ENCODE data around the gene SNX30. TPM values are rescaled to one million over a fixed set of nuclear protein-coding genes. Genes with fewer than 3 reads are reported as not detected.
A peak's percentile ranks its signal among the peaks of the same experiment; 100 is the strongest.

SNX30 gene
- total and polyA plus RNA-seq, 7 donors: 0.55 to 2.8 (median 1.6) TPM

DNA sequence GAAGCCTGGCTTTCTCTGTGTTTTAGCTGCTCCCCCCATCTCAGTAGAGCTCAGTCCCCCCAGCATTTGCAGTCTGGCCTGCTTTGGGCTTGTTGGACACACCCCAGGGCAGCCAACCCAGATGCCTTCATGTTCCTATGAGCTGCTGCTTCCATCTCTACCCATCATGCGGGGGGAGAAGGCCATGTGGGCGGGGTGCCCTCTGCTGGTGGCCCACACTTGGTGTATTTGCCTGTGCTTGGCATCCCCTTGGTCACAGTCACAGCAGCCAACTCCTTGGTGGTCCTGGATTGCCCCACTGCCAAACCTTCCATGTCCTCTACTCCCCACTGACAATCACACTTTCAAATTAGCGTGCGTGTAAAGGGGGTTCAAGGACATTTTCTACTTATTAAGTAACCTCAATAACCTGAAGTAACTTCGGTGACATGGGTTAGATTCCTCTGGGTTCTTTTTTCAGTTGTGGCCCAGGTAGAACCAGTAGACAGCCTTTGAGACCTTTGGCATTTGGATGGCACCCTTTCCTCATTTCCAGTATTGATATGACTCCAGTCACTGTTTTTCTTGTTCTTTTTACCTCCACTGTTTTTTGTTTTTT lies 42.8 kb downstream of the SNX30 start:
- no peak overlapping the region for H3K27ac ChIP-seq
- no peaks in the 10 kb centered on the region for H3K9me3 ChIP-seq
- H3K27me3 ChIP-seq (ENCODE audit: insufficient read depth in 3 of 3, low read length in 2 of 3): no peaks in the 10 kb centered on the region
- no peak overlapping the region for H3K4me3 ChIP-seq
- peaks cover 18% of the 10 kb centered on the region for H3K4me1 ChIP-seq
- TF ChIP-seq, protein P1, sequence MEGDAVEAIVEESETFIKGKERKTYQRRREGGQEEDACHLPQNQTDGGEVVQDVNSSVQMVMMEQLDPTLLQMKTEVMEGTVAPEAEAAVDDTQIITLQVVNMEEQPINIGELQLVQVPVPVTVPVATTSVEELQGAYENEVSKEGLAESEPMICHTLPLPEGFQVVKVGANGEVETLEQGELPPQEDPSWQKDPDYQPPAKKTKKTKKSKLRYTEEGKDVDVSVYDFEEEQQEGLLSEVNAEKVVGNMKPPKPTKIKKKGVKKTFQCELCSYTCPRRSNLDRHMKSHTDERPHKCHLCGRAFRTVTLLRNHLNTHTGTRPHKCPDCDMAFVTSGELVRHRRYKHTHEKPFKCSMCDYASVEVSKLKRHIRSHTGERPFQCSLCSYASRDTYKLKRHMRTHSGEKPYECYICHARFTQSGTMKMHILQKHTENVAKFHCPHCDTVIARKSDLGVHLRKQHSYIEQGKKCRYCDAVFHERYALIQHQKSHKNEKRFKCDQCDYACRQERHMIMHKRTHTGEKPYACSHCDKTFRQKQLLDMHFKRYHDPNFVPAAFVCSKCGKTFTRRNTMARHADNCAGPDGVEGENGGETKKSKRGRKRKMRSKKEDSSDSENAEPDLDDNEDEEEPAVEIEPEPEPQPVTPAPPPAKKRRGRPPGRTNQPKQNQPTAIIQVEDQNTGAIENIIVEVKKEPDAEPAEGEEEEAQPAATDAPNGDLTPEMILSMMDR (IDR thresholded peaks at IDR 0.05): peak; percentile 69
- WGBS, 3 donors: 64 to 66% (median 66%) methylated on average over 5 of the region's 5 CpGs
- DNase-seq (peak; percentile 66 to 85), ATAC-seq (peak; percentile 85 to 97 (median 94))
- H3K36me3 ChIP-seq (ENCODE audit: insufficient read depth in 1 of 2, low read depth in 1 of 2): no peaks in the 10 kb centered on the region
- intact Hi-C loops (cut with DNase I): loop anchor here (5.0 to 10.0 kb wide), 2 partner anchors 41 to 79 kb away; partner anchors contain the start of genes INIP (in 1 of the 2) and SNX30 (in 1 of the 2)

DNA sequence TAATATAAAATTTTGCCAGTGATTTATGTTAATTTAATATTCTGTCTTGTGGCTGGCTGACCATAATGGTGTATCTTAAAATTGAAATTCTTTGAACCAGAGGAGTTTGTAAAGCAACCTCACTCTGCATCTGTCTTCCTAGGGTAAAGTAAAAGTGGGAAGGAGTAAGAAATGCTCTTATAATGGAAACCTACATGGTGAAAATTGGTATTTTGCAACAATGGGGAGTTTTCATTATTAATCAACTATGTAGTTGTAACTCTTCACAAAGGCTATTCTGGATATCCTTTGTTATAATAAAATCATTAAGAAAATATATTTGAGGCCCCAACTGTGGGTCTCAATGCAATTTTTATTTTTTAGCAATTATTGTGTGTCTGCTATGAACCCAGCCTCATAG lies 44.2 kb downstream of the SNX30 start:
- intact Hi-C loops (cut with DNase I): loop anchor here (5.0 to 10.0 kb wide), 2 partner anchors 42 to 80 kb away; partner anchors contain the start of genes INIP (in 1 of the 2) and SNX30 (in 1 of the 2)
- Histone ChIP-seq H3K27ac (no peak overlapping the region), H3K36me3 (ENCODE audit: insufficient read depth in 1 of 2, low read depth in 1 of 2) (no peaks in the 10 kb centered on the region), H3K9me3 (no peaks in the 10 kb centered on the region), H3K4me1 (peaks cover 14% of the 10 kb centered on the region), H3K4me3 (no peak overlapping the region), H3K27me3 (ENCODE audit: insufficient read depth in 3 of 3, low read length in 2 of 3) (no peaks in the 10 kb centered on the region)
- ATAC-seq: no peak
- TF ChIP-seq, protein P1 (IDR thresholded peaks at IDR 0.05): no peak
- no peak for DNase-seq

DNA sequence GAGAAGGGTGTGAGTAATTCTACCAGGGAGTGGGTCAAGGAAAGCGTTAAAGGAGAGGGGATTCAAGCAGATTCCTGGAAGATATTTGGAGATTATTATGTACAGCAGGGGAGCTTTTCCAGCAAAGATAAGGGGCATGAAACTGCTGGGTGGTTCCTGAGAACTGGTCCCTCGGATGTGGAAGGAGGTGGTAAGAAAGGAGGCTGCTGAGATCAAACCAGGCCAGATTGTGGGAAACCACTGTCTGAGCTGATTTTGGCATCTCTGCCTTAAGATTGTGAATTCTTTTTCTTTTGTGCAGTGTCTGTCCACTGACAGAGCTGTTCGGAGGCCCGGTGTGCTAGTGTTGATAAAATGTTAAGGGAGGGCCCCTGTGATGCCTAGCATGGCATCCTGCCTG lies 45.4 kb downstream of the SNX30 start:
- TF ChIP-seq, protein P1 (IDR thresholded peaks at IDR 0.05): no peak
- no peak for ATAC-seq

DNA sequence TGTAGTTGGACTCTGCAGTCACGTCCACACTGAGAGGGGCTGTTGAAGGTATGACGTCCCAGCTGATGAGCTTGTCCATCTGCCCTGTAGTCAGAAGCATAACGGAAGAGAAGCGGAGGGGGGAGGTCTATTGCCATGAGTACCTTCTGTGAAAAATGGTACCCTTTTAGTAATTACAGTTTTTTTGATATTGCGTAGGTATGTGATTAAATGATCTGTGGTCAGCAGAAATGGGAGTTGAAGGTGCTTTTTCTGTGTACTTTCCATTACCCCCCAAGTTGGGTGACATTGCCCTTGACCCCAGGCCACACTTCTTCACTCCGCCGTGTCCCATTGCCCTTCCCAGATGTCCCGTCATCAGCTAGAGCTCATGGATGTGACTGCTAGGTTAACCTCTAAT lies 45.9 kb downstream of the SNX30 start:
- ATAC-seq (no peak), DNase-seq (no peak)
- Histone ChIP-seq H3K9me3 (no peaks in the 10 kb centered on the region), H3K27ac (no peak overlapping the region), H3K27me3 (ENCODE audit: insufficient read depth in 3 of 3, low read length in 2 of 3) (no peaks in the 10 kb centered on the region), H3K4me1 (no peaks in the 10 kb centered on the region), H3K36me3 (ENCODE audit: insufficient read depth in 1 of 2, low read depth in 1 of 2) (no peaks in the 10 kb centered on the region), H3K4me3 (no peak overlapping the region)
- TF ChIP-seq, protein P1 (IDR thresholded peaks at IDR 0.05): no peak
- WGBS, 3 donors: 85 to 90% (median 89%) methylated on average over 8 of the region's 8 CpGs
- intact Hi-C loops (cut with DNase I): loop anchor here in 1 of 2 donors (10.0 kb wide), 1 partner anchor 82 kb away; the partner anchor contains the start of gene INIP

More for the DNA sequence above, 45.4 kb downstream of the SNX30 start:
- no peaks in the 10 kb centered on the region for H3K36me3 ChIP-seq (ENCODE audit: insufficient read depth in 1 of 2, low read depth in 1 of 2)
- no peak for DNase-seq
- 64 to 74% (median 68%) methylated on average over 4 of the region's 4 CpGs for WGBS, 3 donors
- no peaks in the 10 kb centered on the region for H3K27me3 ChIP-seq (ENCODE audit: insufficient read depth in 3 of 3, low read length in 2 of 3)
- no peak overlapping the region for H3K4me3 ChIP-seq
- H3K4me1 ChIP-seq: peaks cover 2% of the 10 kb centered on the region
- intact Hi-C loops (cut with DNase I): loop anchor here in 1 of 2 donors (10.0 kb wide), 1 partner anchor 81 kb away; the partner anchor contains the start of gene INIP
- H3K27ac ChIP-seq: no peak overlapping the region
- H3K9me3 ChIP-seq: no peaks in the 10 kb centered on the region

All from psoas muscle (tissue), 8 donors.